HCT116 (cell line): ENCODE measurements around the gene ALDH16A1. TPM values are rescaled to one million over a fixed set of nuclear protein-coding genes. Genes with fewer than 3 reads are reported as not detected.

Source experiments
- ATAC-seq: fragments of 200-7000 bp; cut with Tn5 transposase; 2 replicates; pipeline ENCODE4 v1.9.1; 2020; ENCODE audit warnings: mild to moderate bottlenecking, moderate library complexity
- BruUV-seq: library from RNA; stranded (reverse); fragments of 400-500 nt; replicated peaks from 2 replicates; lab custom pipeline; 2021; lab: Mats Ljungman, UMichigan
- CTCF ChIA-PET: fragments of 300-600 bp; sonication (Branson Sonifier 250); formaldehyde crosslinking; loops from one replicate; lab custom pipeline; 2021; ENCODE audit warnings: antibody characterized with exemption; lab: Charles Lee
- POLR2A ChIA-PET: fragments of 300-600, 350-600 bp; sonication (Branson Sonifier 250); formaldehyde crosslinking; loops from one replicate; lab custom pipeline; 2021; ENCODE audit warnings: antibody characterized with exemption; lab: Charles Lee
- RAD21 ChIA-PET, 2 experiments: fragments of 300-600 bp; sonication (Branson Sonifier 250); formaldehyde crosslinking; loops; one replicate each; lab custom pipeline; 2023; ENCODE audit warnings: low total read pairs in 2 of 2; ENCODE audit not compliant: uncharacterized antibody in 2 of 2, unreplicated experiment in 2 of 2, low non-redundant PET in 1 of 2; lab: Charles Lee
- DNase-seq: peaks from one replicate; pipeline ENCODE4 v3.0.0-alpha.2; 2010; ENCODE audit warnings: low read depth, low spot score
- H2AFZ ChIP-seq: fragments of 200-600 bp; shearing (Covaris generic), sonication (generic); 2 replicates; pipeline ENCODE4 v1.6.1; 2017; ENCODE audit warnings: low read depth, mixed run types, mixed read lengths, antibody characterized with exemption, low read length; ENCODE audit not compliant: poor library complexity, severe bottlenecking
- H3K27ac ChIP-seq: 2 replicates; pipeline ENCODE4 v1.5.1; 2012; ENCODE audit warnings: low read depth, low read length
- H3K27me3 ChIP-seq: fragments of 200-600 bp; sonication (generic); 2 replicates; pipeline ENCODE4 v1.6.1; 2016; ENCODE audit warnings: mixed run types, low read length, mixed read lengths; ENCODE audit not compliant: insufficient read depth
- H3K36me3 ChIP-seq, 2 experiments: fragments of 200-500 bp in 1 of 2; fragments of 200-600 bp in 1 of 2; sonication (Bioruptor generic) in 1 of 2; sonication (generic) in 1 of 2; 2 replicates each; pipeline versions ENCODE4 v1.5.1 to v1.6.1; 2014 to 2016; ENCODE audit warnings: low read length in 2 of 2, inconsistent platforms in 1 of 2, mixed read lengths in 1 of 2, mixed run types in 1 of 2; ENCODE audit not compliant: insufficient read depth in 2 of 2, control insufficient read depth in 1 of 2
- H3K4me1 ChIP-seq, 2 experiments: fragments of 200-600 bp in 1 of 2; sonication (generic) in 1 of 2; 2 replicates each; pipeline versions ENCODE4 v1.5.1 to v1.6.1; 2012 to 2017; ENCODE audit warnings: low read length in 2 of 2, inconsistent platforms in 1 of 2, mild to moderate bottlenecking in 1 of 2, mixed read lengths in 1 of 2, mixed run types in 1 of 2, moderate library complexity in 1 of 2; ENCODE audit not compliant: insufficient read depth in 2 of 2, control insufficient read depth in 1 of 2
- H3K4me2 ChIP-seq: fragments of 200-600 bp; sonication (generic); 2 replicates; pipeline ENCODE4 v1.6.1; 2017; ENCODE audit warnings: mixed run types, low read length, mixed read lengths
- H3K4me3 ChIP-seq, 2 experiments: fragments of 200-600 bp in 1 of 2; sonication (generic) in 1 of 2; replicated peaks in 1 of 2; 2 replicates each; pipeline ENCODE4 v1.5.1; 2011 to 2016; ENCODE audit warnings: low read length in 2 of 2, control low read depth in 1 of 2, low read depth in 1 of 2, mild to moderate bottlenecking in 1 of 2, mixed read lengths in 1 of 2, mixed run types in 1 of 2
- H3K79me2 ChIP-seq: fragments of 200-600 bp; sonication (generic); 2 replicates; pipeline ENCODE4 v1.6.1; 2017; ENCODE audit warnings: mild to moderate bottlenecking, mixed run types, low read length, moderate library complexity, mixed read lengths; ENCODE audit not compliant: insufficient read depth
- H3K9ac ChIP-seq: fragments of 200-600 bp; sonication (generic); 2 replicates; pipeline ENCODE4 v1.6.1; 2016; ENCODE audit warnings: low read length, mixed read lengths
- H3K9me2 ChIP-seq: fragments of 200-600 bp; sonication (generic), shearing (Covaris generic); 2 replicates; pipeline ENCODE4 v1.6.1; 2017; ENCODE audit warnings: mixed run types, mild to moderate bottlenecking, moderate library complexity; ENCODE audit not compliant: insufficient read depth
- H3K9me3 ChIP-seq, 2 experiments: fragments of 200-500 bp in 1 of 2; fragments of 200-600 bp in 1 of 2; sonication (Bioruptor generic) in 1 of 2; sonication (generic) in 1 of 2; 2 replicates each; pipeline ENCODE4 v1.6.1; 2014 to 2017; ENCODE audit warnings: low read length in 2 of 2, mixed read lengths in 2 of 2, inconsistent platforms in 1 of 2, low read depth in 1 of 2, mild to moderate bottlenecking in 1 of 2, mixed run types in 1 of 2, moderate library complexity in 1 of 2; ENCODE audit not compliant: control insufficient read depth in 1 of 2, insufficient read depth in 1 of 2
- H4K20me1 ChIP-seq: fragments of 200-600 bp; sonication (generic), shearing (Covaris generic); 2 replicates; pipeline ENCODE4 v1.6.1; 2017; ENCODE audit warnings: mixed run types, mild to moderate bottlenecking, moderate library complexity; ENCODE audit not compliant: insufficient read depth
- CEBPB ChIP-seq: IDR thresholded peaks from 2 replicates; pipeline ENCODE4 v1.6.1; 2012; ENCODE audit warnings: low read depth
- EGR1 ChIP-seq: IDR thresholded peaks from 2 replicates; pipeline ENCODE4 v1.6.1; 2012; ENCODE audit warnings: low read depth
- ELF1 ChIP-seq: IDR thresholded peaks from 2 replicates; pipeline ENCODE4 v1.6.1; 2012; ENCODE audit warnings: low read depth, borderline replicate concordance
- EZH2 ChIP-seq: fragments of 200-600 bp; sonication (generic); IDR thresholded peaks from 2 replicates; pipeline ENCODE4 v1.6.1; 2017; ENCODE audit warnings: antibody characterized with exemption, mixed run types
- EZH2phosphoT487 ChIP-seq: fragments of 200-600 bp; IDR thresholded peaks from 2 replicates; pipeline ENCODE4 v1.6.1; 2018; ENCODE audit warnings: antibody characterized with exemption, borderline replicate concordance
- FOSL1 ChIP-seq: IDR thresholded peaks from 2 replicates; pipeline ENCODE4 v1.6.1; 2012; ENCODE audit warnings: low read depth
- JUND ChIP-seq: IDR thresholded peaks from 2 replicates; pipeline ENCODE4 v1.6.1; 2012
- POLR2A ChIP-seq: IDR thresholded peaks from 2 replicates; pipeline ENCODE4 v1.7.0; 2011; ENCODE audit warnings: borderline replicate concordance; ENCODE audit not compliant: insufficient read depth, insufficient read length; ENCODE audit errors: extremely low read depth
- POLR2AphosphoS5 ChIP-seq: IDR thresholded peaks from 2 replicates; pipeline ENCODE4 v1.6.1; 2011; ENCODE audit warnings: mild to moderate bottlenecking, low read depth, low read length, moderate library complexity
- RAD21 ChIP-seq: IDR thresholded peaks from 2 replicates; pipeline ENCODE4 v1.6.1; 2012; ENCODE audit warnings: low read depth, mild to moderate bottlenecking
- SIN3A ChIP-seq: IDR thresholded peaks from 2 replicates; pipeline ENCODE4 v1.6.1; 2012; ENCODE audit warnings: low read depth
- SP1 ChIP-seq: IDR thresholded peaks from 2 replicates; pipeline ENCODE4 v1.6.1; 2012; ENCODE audit warnings: low read depth
- SRF ChIP-seq: IDR thresholded peaks from 2 replicates; pipeline ENCODE4 v1.6.1; 2012; ENCODE audit warnings: low read depth
- TCF7L2 ChIP-seq: IDR thresholded peaks from 2 replicates; pipeline ENCODE4 v1.7.0; 2011; ENCODE audit warnings: borderline replicate concordance, inconsistent platforms; ENCODE audit not compliant: insufficient read depth, insufficient read length; ENCODE audit errors: extremely low read depth
- YY1 ChIP-seq: IDR thresholded peaks from 2 replicates; pipeline ENCODE4 v1.6.1; 2011; ENCODE audit warnings: low read length, low read depth, moderate library complexity, mild to moderate bottlenecking; ENCODE audit not compliant: insufficient replicate concordance; ENCODE audit errors: extremely low read depth
- ZFX ChIP-seq: fragments of 450-650 bp; IDR thresholded peaks from 2 replicates; pipeline ENCODE4 v1.6.1; 2017
- intact Hi-C: fragments of 100-400 bp; cut with micrococcal nuclease; formaldehyde crosslinking; loops from 2 replicates; pipeline ENCODE4 v1.10.0; 2022
- total RNA-seq: library from RNA; stranded (reverse); gene quantifications from one replicate; pipeline ENCODE4 v1.2.1, GENCODE V29; 2021; ENCODE audit not compliant: unreplicated experiment
- TF ChIP-seq, protein P1 (sequence below): IDR thresholded peaks from 2 replicates; pipeline ENCODE4 v1.6.1; 2012
- TF ChIP-seq, protein P2 (sequence below), 3 experiments: fragments of 200-600 bp in 1 of 3; sonication (generic) in 1 of 3; IDR thresholded peaks in 2 of 3; conservative IDR thresholded peaks in 1 of 3; 2 replicates each; pipeline ENCODE4 v1.5.1; 2012 to 2017; ENCODE audit warnings: low read depth in 2 of 3, low read length in 2 of 3, antibody characterized with exemption in 1 of 3, borderline replicate concordance in 1 of 3, control low read depth in 1 of 3, mild to moderate bottlenecking in 1 of 3, mixed read lengths in 1 of 3, mixed run types in 1 of 3, moderate library complexity in 1 of 3; ENCODE audit not compliant: insufficient read depth in 1 of 3

ALDH16A1 gene
- total RNA-seq, 1 experiment from 2014 or later = 22.8 TPM

DNA sequence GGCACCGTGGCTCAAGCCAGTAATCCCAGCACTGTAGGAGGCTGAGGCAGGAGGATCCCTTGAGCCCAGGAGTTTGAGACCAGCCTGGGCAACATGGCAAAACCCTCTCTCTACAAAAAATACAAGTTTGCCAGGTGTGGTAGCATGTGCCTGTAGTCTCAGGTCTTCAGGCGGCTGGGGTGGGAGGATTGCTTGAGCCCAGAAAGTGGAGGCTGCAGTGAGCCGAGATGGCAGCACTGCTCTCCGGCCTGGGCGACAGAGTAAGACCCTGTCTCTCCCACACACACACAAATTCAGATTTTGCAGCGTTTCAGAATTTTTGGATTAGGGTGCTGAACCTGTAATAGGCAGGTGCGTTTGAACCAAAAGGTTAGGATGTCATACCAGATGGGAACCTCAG lies 45.5 kb downstream of the ALDH16A1 start:
- no peaks in the 10 kb centered on the region for H3K9me3 ChIP-seq
- peak overlapping the region; percentile 85 for H3K4me2 ChIP-seq
- H3K4me1 ChIP-seq = peaks cover 16 to 57% of the 10 kb centered on the region in 2 experiments
- H3K27ac ChIP-seq = peak overlapping the region; percentile 40
- H3K4me3 ChIP-seq = no peak overlapping the region
- no peak for TF ChIP-seq SIN3A
- TF ChIP-seq ZFX = no peak
- TF ChIP-seq RAD21 = no peak
- TF ChIP-seq, protein P1, sequence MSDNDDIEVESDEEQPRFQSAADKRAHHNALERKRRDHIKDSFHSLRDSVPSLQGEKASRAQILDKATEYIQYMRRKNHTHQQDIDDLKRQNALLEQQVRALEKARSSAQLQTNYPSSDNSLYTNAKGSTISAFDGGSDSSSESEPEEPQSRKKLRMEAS = no peak
- no peak for TF ChIP-seq TCF7L2
- TF ChIP-seq EZH2phosphoT487 = no peak
- H3K27me3 ChIP-seq = no peaks in the 10 kb centered on the region
- H3K79me2 ChIP-seq = peaks cover 33% of the 10 kb centered on the region
- CTCF ChIA-PET = no interaction called here
- peaks cover 13 to 28% of the 10 kb centered on the region in 2 experiments for H3K36me3 ChIP-seq
- no peak for DNase-seq
- no peaks in the 10 kb centered on the region for H3K9me2 ChIP-seq
- intact Hi-C loops = no loop called here
- no peak overlapping the region for H2AFZ ChIP-seq
- ATAC-seq = no peak
- RAD21 ChIA-PET = no interaction called here
- peaks cover 14% of the 10 kb centered on the region; the same call in 1 of the 2 replicates for H4K20me1 ChIP-seq
- no TSS peak for BruUV-seq
- H3K9ac ChIP-seq = 0 out of 2 replicates have a peak overlapping the region, but pooled peaks have one; percentile 14
- POLR2A ChIA-PET = no interaction called here

DNA sequence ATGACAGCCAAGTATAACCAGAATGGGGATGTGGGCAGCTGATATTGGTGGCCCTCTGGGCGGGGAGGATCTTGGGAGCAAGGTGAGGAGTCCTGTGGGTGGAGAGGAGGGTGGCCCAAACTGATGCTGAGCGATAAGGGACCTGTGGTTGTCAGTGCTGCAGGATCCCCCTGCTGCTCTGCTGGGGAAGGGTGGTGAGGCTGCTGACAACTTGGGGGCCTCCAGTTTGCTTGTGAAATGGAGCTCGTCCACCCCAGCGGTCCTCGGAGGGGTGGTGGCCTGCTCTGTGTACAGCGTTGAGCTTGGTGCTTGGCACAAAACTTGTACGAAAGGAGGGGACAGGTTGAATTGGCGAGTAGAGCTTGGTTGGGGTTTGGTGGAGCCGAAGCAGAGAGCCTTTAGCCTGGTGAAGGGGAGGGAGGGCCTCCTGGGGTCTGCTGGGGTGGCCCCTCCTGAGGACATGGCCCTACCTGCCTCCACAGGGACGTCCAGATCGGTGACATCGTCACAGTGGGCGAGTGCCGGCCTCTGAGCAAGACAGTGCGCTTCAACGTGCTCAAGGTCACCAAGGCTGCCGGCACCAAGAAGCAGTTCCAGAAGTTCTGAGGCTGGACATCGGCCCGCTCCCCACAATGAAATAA lies 46.1 kb downstream of the ALDH16A1 start:
- RAD21 ChIA-PET = no interaction called here
- intact Hi-C loops = no loop called here
- POLR2A ChIA-PET = interaction anchor here (0.5 kb wide), 1 partner anchor 37 kb away, joined by 3 read pairs; no protein-coding TSS in a partner anchor
- Histone ChIP-seq H3K79me2 (peaks cover 33% of the 10 kb centered on the region), H4K20me1 (peaks cover 14% of the 10 kb centered on the region; the same call in 1 of the 2 replicates), H3K9me3 (no peaks in the 10 kb centered on the region), H3K4me1 (peaks cover 18 to 53% of the 10 kb centered on the region in 2 experiments), H3K9me2 (no peaks in the 10 kb centered on the region), H3K27ac (peak overlapping the region; percentile 40; the same call in 1 of the 2 replicates), H3K27me3 (no peaks in the 10 kb centered on the region), H3K4me2 (no peak overlapping the region), H3K4me3 (no peak overlapping the region), H3K9ac (0 out of 2 replicates have a peak overlapping the region, but pooled peaks have one; percentile 14), H2AFZ (no peak overlapping the region), H3K36me3 (peaks cover 13 to 28% of the 10 kb centered on the region in 2 experiments)
- TF ChIP-seq POLR2AphosphoS5 (no peak), ELF1 (no peak), YY1 (no peak), SRF (no peak), FOSL1 (no peak), ZFX (no peak), TCF7L2 (no peak), POLR2A (no peak), SP1 (no peak), EGR1 (no peak), RAD21 (no peak), CEBPB (no peak), EZH2 (no peak), SIN3A (no peak), JUND (no peak)
- TF ChIP-seq, protein P2, sequence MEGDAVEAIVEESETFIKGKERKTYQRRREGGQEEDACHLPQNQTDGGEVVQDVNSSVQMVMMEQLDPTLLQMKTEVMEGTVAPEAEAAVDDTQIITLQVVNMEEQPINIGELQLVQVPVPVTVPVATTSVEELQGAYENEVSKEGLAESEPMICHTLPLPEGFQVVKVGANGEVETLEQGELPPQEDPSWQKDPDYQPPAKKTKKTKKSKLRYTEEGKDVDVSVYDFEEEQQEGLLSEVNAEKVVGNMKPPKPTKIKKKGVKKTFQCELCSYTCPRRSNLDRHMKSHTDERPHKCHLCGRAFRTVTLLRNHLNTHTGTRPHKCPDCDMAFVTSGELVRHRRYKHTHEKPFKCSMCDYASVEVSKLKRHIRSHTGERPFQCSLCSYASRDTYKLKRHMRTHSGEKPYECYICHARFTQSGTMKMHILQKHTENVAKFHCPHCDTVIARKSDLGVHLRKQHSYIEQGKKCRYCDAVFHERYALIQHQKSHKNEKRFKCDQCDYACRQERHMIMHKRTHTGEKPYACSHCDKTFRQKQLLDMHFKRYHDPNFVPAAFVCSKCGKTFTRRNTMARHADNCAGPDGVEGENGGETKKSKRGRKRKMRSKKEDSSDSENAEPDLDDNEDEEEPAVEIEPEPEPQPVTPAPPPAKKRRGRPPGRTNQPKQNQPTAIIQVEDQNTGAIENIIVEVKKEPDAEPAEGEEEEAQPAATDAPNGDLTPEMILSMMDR (IDR thresholded peaks at IDR 0.05 in 2 of 3, conservative IDR thresholded peaks at IDR 0.05 in 1 of 3; ENCODE audit: borderline replicate concordance in 1 of 3, insufficient read depth in 1 of 3, low read depth in 2 of 3, low read length in 2 of 3) = no peak
- ATAC-seq (no peak), DNase-seq (no peak)
- CTCF ChIA-PET = no interaction called here
- no TSS peak for BruUV-seq
